SU-DHL-6 (cell line): ENCODE measurements around the gene EGR4.

Experiments
- H2AFZ ChIP-seq: fragments of 200-600 bp; sonication (generic); 2 replicates; pipeline ENCODE4 v1.6.1; 2014; ENCODE audit warnings: low read depth, mild to moderate bottlenecking, moderate library complexity, mixed read lengths, antibody characterized with exemption, low read length; ENCODE audit not compliant: severe bottlenecking
- H3F3A ChIP-seq: fragments of 200-600 bp; shearing (Covaris generic); 2 replicates; pipeline ENCODE4 v1.6.0; 2016; ENCODE audit warnings: antibody characterized with exemption, mild to moderate bottlenecking; ENCODE audit not compliant: insufficient read depth
- H3K27ac ChIP-seq: fragments of 200-600 bp; sonication (generic); 2 replicates; pipeline ENCODE4 v1.5.1; 2016; ENCODE audit warnings: low read depth, mild to moderate bottlenecking, low read length, moderate library complexity, mixed read lengths
- H3K27me3 ChIP-seq: fragments of 200-600 bp; sonication (generic), shearing (Covaris generic); 2 replicates; pipeline ENCODE4 v1.6.0; 2014; ENCODE audit warnings: mild to moderate bottlenecking, low read length
- H3K36me3 ChIP-seq: fragments of 200-600 bp; sonication (generic); 2 replicates; pipeline ENCODE4 v1.6.1; 2014; ENCODE audit warnings: mild to moderate bottlenecking, low read length, mixed read lengths
- H3K4me2 ChIP-seq: fragments of 300-600, 200-600 bp; shearing (Covaris generic), sonication (generic); 2 replicates; pipeline ENCODE4 v1.6.0; 2014; ENCODE audit warnings: low read length, low read depth, mild to moderate bottlenecking; ENCODE audit not compliant: poor library complexity, severe bottlenecking
- H3K4me3 ChIP-seq: fragments of 200-600 bp; sonication (generic); 2 replicates; pipeline ENCODE4 v1.5.1; 2014; ENCODE audit warnings: antibody characterized with exemption, low read length, mild to moderate bottlenecking, mixed read lengths; ENCODE audit not compliant: insufficient read depth, poor library complexity, severe bottlenecking
- H3K79me2 ChIP-seq: fragments of 200-600 bp; sonication (generic); 2 replicates; pipeline ENCODE4 v1.6.1; 2014; ENCODE audit warnings: mild to moderate bottlenecking, low read length, moderate library complexity; ENCODE audit not compliant: insufficient read depth
- H3K9ac ChIP-seq: fragments of 200-600 bp; sonication (generic); 2 replicates; pipeline ENCODE4 v1.7.0; 2014; ENCODE audit warnings: mild to moderate bottlenecking, low read length
- H3K9me2 ChIP-seq: fragments of 200-600 bp; sonication (generic); replicated peaks from 2 replicates; pipeline ENCODE4 v1.6.1; 2014; ENCODE audit warnings: low read length; ENCODE audit not compliant: insufficient read depth
- H3K9me3 ChIP-seq: fragments of 200-600 bp; sonication (generic); 2 replicates; pipeline ENCODE4 v1.6.1; 2014; ENCODE audit warnings: low read length, mixed read lengths; ENCODE audit not compliant: insufficient read depth
- H4K20me1 ChIP-seq: fragments of 200-600 bp; sonication (generic); 2 replicates; pipeline ENCODE4 v1.6.1; 2014; ENCODE audit warnings: low read depth, mild to moderate bottlenecking, antibody characterized with exemption, low read length, moderate library complexity, mixed read lengths
- EZH2phosphoT487 ChIP-seq: fragments of 200-600 bp; sonication (generic), shearing (Covaris generic); conservative IDR thresholded peaks from 2 replicates; pipeline ENCODE4 v1.6.1; 2018; ENCODE audit warnings: mild to moderate bottlenecking, antibody characterized with exemption, low read length, moderate library complexity, mixed read lengths
- TF ChIP-seq, protein P1 (sequence below): fragments of 200-600 bp; sonication (generic); IDR thresholded peaks from one replicate; pipeline ENCODE4 v1.5.1; 2017; ENCODE audit warnings: antibody characterized with exemption, mild to moderate bottlenecking, low read length, moderate library complexity; ENCODE audit not compliant: insufficient read depth, poor library complexity, severe bottlenecking

The EGR4 gene

DNA sequence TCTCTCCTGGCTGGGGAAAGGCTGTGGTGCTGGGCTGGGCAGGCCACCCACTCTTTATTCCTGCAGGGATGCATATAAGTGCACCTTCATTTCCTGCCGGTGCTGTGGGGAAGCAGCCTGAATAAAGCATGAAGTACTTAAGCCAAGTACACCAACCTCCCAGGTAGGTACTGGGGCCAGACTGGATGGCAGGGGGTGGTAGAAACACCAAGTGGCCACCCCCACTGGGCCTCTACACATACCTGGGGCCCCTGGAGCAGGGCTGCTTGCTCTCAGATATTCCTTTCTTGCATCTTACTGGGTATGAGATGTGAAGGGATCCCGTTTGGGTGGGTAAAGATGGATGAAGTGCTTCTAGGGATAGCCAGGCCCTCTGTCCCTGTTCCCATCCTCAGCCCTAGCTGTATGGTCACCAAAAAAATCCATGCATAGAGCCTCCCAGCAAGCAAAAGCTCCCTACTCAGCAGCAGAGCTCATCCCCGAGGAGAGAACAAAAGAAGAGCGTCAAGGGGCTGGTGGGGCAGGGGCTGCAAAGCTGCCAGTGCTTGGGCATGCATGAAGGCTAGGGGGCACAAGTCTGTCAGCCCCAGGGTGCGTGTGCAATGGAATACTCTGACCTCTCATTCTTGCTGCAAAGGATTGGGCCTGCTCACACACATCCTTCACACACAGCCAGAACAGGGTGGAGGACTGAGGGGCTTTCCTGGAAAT, 37.3 kb downstream of the EGR4 start:
- H3K27ac ChIP-seq = no peak overlapping the region
- no peak overlapping the region for H3K4me2 ChIP-seq
- no peaks in the 10 kb centered on the region for H3K79me2 ChIP-seq
- no peak for TF ChIP-seq EZH2phosphoT487
- TF ChIP-seq, protein P1, sequence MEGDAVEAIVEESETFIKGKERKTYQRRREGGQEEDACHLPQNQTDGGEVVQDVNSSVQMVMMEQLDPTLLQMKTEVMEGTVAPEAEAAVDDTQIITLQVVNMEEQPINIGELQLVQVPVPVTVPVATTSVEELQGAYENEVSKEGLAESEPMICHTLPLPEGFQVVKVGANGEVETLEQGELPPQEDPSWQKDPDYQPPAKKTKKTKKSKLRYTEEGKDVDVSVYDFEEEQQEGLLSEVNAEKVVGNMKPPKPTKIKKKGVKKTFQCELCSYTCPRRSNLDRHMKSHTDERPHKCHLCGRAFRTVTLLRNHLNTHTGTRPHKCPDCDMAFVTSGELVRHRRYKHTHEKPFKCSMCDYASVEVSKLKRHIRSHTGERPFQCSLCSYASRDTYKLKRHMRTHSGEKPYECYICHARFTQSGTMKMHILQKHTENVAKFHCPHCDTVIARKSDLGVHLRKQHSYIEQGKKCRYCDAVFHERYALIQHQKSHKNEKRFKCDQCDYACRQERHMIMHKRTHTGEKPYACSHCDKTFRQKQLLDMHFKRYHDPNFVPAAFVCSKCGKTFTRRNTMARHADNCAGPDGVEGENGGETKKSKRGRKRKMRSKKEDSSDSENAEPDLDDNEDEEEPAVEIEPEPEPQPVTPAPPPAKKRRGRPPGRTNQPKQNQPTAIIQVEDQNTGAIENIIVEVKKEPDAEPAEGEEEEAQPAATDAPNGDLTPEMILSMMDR = no peak
- no peak overlapping the region for H2AFZ ChIP-seq
- no peak overlapping the region for H3K9ac ChIP-seq
- no peaks in the 10 kb centered on the region; the same call in 1 of the 2 replicates for H3K36me3 ChIP-seq
- no peaks in the 10 kb centered on the region; the same call in 1 of the 2 replicates for H4K20me1 ChIP-seq
- no peaks in the 10 kb centered on the region for H3K27me3 ChIP-seq
- peaks cover 20% of the 10 kb centered on the region for H3F3A ChIP-seq
- H3K9me2 ChIP-seq = no peaks in the 10 kb centered on the region
- H3K4me3 ChIP-seq = no peak overlapping the region
- no peaks in the 10 kb centered on the region for H3K9me3 ChIP-seq

DNA sequence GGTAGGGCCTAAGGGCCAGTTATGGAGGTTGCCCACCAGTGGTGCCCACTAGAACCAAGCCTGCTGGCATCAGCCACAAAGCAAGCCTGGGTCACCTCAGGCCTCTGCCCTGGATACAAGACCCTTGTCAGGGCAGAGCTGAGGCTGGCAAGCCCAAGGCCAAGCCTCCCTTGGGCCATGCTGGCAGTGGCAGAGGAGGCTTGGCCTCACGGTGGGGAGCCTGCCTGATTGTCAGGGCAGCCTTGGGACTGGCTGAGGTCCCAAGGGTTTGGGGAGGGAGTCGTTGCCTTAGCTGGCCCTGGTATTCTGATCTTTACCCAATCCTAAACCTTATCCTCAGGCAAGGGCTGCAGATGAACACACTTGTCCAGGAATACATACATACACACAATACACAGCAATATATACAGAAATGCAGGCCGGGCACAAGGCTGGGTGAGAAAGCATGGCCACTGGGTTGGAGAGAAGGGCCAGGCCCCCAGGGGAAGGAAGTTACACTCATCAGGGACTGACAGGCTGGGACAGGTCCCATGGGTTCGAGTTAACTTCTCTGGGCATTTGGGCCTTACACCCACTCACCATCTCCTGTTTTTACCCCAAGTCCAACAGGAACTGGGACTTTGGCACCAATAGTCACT, 38.2 kb downstream of the EGR4 start:
- Histone ChIP-seq H3K4me2 (no peak overlapping the region), H4K20me1 (no peaks in the 10 kb centered on the region; the same call in 1 of the 2 replicates), H3K36me3 (peaks cover under 1% of the 10 kb centered on the region; the same call in 1 of the 2 replicates), H2AFZ (no peak overlapping the region), H3K9me2 (no peaks in the 10 kb centered on the region), H3F3A (peaks cover 20% of the 10 kb centered on the region), H3K27ac (no peak overlapping the region), H3K27me3 (no peaks in the 10 kb centered on the region), H3K9me3 (no peaks in the 10 kb centered on the region), H3K9ac (no peak overlapping the region), H3K79me2 (no peaks in the 10 kb centered on the region), H3K4me3 (no peak overlapping the region)
- TF ChIP-seq EZH2phosphoT487 = no peak
- TF ChIP-seq, protein P1 = no peak

DNA sequence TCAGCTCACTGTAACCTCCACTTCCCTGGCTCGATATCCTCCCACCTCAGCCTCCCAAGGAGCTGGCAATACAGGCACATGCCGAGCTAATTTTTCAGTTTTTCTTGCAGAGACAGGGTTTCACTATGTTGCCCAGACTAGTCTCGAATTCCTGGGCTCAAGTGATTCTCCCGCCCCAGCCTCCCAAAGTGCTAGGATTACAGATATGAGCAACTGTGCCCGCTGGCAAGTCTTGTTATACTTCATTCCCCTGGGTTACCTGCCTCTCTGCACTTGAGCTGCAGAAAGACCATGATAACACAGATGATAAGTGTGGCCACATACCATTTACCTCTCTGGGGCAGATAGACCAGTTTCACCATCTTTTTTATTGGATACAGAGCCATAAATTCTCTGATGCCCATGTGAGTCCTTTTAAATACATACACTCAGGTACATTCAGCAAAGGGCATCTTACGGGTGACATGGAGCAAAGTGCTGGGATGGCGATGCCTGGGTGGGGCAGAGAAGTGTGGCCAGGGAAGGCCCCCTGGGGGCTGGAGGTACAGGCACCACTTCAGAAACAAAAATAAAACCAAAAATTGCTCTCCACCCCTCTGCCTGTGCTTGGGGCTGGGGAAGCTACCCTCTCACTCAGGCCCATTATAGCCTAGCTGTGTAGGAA, 38.9 kb downstream of the EGR4 start:
- no peak overlapping the region for H3K27ac ChIP-seq
- H3K9ac ChIP-seq = no peak overlapping the region

More for the DNA sequence above, 38.9 kb downstream of the EGR4 start:
- Histone ChIP-seq H3K4me3 (no peak overlapping the region), H3K9me3 (no peaks in the 10 kb centered on the region), H3K36me3 (peaks cover 4% of the 10 kb centered on the region; the same call in 1 of the 2 replicates), H3K4me2 (no peak overlapping the region), H3F3A (peaks cover 20% of the 10 kb centered on the region), H4K20me1 (no peaks in the 10 kb centered on the region; the same call in 1 of the 2 replicates), H2AFZ (no peak overlapping the region), H3K79me2 (no peaks in the 10 kb centered on the region), H3K27me3 (no peaks in the 10 kb centered on the region), H3K9me2 (no peaks in the 10 kb centered on the region)
- TF ChIP-seq, protein P1 = no peak
- TF ChIP-seq EZH2phosphoT487 = no peak
